HL-60 (cell line): ENCODE results near the gene SH2B3.

Experiments used
- CTCF ChIP-seq: IDR thresholded peaks from one replicate; pipeline ENCODE4 v1.5.1; 2011; ENCODE audit warnings: low read length, control low read depth, inconsistent platforms; ENCODE audit not compliant: insufficient read depth
- GABPA ChIP-seq: IDR thresholded peaks from 2 replicates; pipeline ENCODE4 v1.6.1; 2012; ENCODE audit warnings: low read depth
- POLR2AphosphoS5 ChIP-seq: IDR thresholded peaks from 2 replicates; pipeline ENCODE4 v1.6.1; 2012; ENCODE audit warnings: low read depth
- REST ChIP-seq: IDR thresholded peaks from 2 replicates; pipeline ENCODE4 v1.6.1; 2012; ENCODE audit warnings: low read depth; ENCODE audit not compliant: insufficient replicate concordance
- SPI1 ChIP-seq: IDR thresholded peaks from 2 replicates; pipeline ENCODE4 v1.6.1; 2012; ENCODE audit warnings: low read depth, mild to moderate bottlenecking, borderline replicate concordance

- TF ChIP-seq REST (no peak), CTCF (no peak), GABPA (no peak), POLR2AphosphoS5 (no peak), SPI1 (no peak)
Measured at GRCh38 chr12:111412007-111412829, 6.5 kb downstream of the SH2B3 start.
